BE2C (cell line): Measurements from ENCODE around the gene SLC12A4.
A peak's percentile ranks its signal among the peaks of the same experiment; 100 is the strongest.

Experiments
- DNase-seq: peaks from one replicate; pipeline ENCODE4 v3.0.0-alpha.2; 2020
- H3K27me3 ChIP-seq: fragments of 250-450 bp; sonication (Bioruptor Pico); 2 replicates; pipeline ENCODE4 v1.5.1; 2020; ENCODE audit warnings: mild to moderate bottlenecking
- H3K36me3 ChIP-seq: fragments of 250-450 bp; sonication (Bioruptor Pico); 2 replicates; pipeline ENCODE4 v1.5.1; 2020; ENCODE audit warnings: mild to moderate bottlenecking
- H3K4me1 ChIP-seq: fragments of 250-450 bp; sonication (Bioruptor Pico); 2 replicates; pipeline ENCODE4 v1.5.1; 2020
- H3K4me3 ChIP-seq: 2 replicates; pipeline ENCODE4 v1.5.1; 2011; ENCODE audit warnings: low read depth, low read length
- H3K9me3 ChIP-seq: fragments of 250-450 bp; sonication (Bioruptor Pico); 2 replicates; pipeline ENCODE4 v1.5.1; 2020
- CTCF ChIP-seq: IDR thresholded peaks from 2 replicates; pipeline ENCODE4 v1.5.1; 2012; ENCODE audit warnings: mild to moderate bottlenecking, low read depth, low read length

The SLC12A4 gene

GRCh38 chr16:67922740-67923139 lies 45.7 kb downstream of the SLC12A4 start:
- Histone ChIP-seq H3K9me3 (no peaks in the 10 kb centered on the region), H3K36me3 (peaks cover 5% of the 10 kb centered on the region; the same call in 1 of the 2 replicates), H3K27me3 (no peaks in the 10 kb centered on the region), H3K4me1 (peaks cover 20% of the 10 kb centered on the region), H3K4me3 (no peak overlapping the region)
- no peak; the same call in 1 of the 2 replicates for TF ChIP-seq CTCF
- DNase-seq: peak; percentile 13

GRCh38 chr16:67922221-67922620 lies 46.2 kb downstream of the SLC12A4 start:
- Histone ChIP-seq H3K9me3 (no peaks in the 10 kb centered on the region), H3K27me3 (no peaks in the 10 kb centered on the region), H3K36me3 (no peaks in the 10 kb centered on the region; the same call in 1 of the 2 replicates), H3K4me1 (peaks cover 25% of the 10 kb centered on the region), H3K4me3 (no peak overlapping the region)
- no peak for TF ChIP-seq CTCF
- DNase-seq: no peak

- TF ChIP-seq CTCF: peak; percentile 48
- DNase-seq: no peak
- no peaks in the 10 kb centered on the region for H3K9me3 ChIP-seq
- no peak overlapping the region for H3K4me3 ChIP-seq
- no peaks in the 10 kb centered on the region for H3K36me3 ChIP-seq
- peaks cover 26% of the 10 kb centered on the region for H3K4me1 ChIP-seq
- no peaks in the 10 kb centered on the region for H3K27me3 ChIP-seq
Measured at GRCh38 chr16:67919622-67920221, 48.7 kb downstream of the SLC12A4 start.

GRCh38 chr16:67917852-67918236 lies 50.6 kb downstream of the SLC12A4 start:
- TF ChIP-seq CTCF: no peak
- Histone ChIP-seq H3K27me3 (no peaks in the 10 kb centered on the region), H3K9me3 (no peaks in the 10 kb centered on the region), H3K36me3 (no peaks in the 10 kb centered on the region), H3K4me1 (peaks cover 28% of the 10 kb centered on the region), H3K4me3 (no peak overlapping the region)
- DNase-seq: no peak

GRCh38 chr16:67917140-67917851 lies 51.1 kb downstream of the SLC12A4 start:
- DNase-seq: peak; percentile 61
- no peaks in the 10 kb centered on the region for H3K27me3 ChIP-seq
- no peaks in the 10 kb centered on the region for H3K9me3 ChIP-seq
- TF ChIP-seq CTCF: no peak
- H3K36me3 ChIP-seq: no peaks in the 10 kb centered on the region
- peaks cover 28% of the 10 kb centered on the region for H3K4me1 ChIP-seq
- no peak overlapping the region for H3K4me3 ChIP-seq
